ENCODE results near the gene PSTPIP2. TPM values are rescaled to one million over a fixed set of nuclear protein-coding genes. Genes with fewer than 3 reads are reported as not detected.

The PSTPIP2 gene
- total and polyA plus RNA-seq, 2 of the 4 experiments (the other 2 are of a cell fraction) = 10.4 to 12.4 TPM

DNA sequence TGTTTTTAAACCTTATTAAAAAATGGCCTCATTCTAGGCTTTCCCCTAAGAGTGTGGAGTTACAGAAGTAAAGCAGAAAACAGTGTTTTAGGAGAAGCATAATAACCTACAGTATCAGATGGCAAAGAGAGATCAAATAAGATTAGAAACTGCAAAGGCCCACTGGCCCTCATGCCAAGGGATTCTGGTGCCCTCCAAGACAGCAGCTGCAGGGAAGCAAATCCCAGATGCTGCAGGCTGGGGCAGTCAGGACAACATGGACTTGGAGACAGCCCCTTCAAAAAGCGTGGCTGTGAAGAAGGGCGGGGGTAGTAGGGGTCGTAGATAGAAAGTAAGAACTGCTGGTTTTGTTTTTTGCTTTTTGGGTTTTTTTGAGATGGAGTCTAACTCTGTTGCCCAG lies 76.6 kb downstream of the PSTPIP2 start:
- Histone ChIP-seq H3K4me3 (ENCODE audit: insufficient read depth, low read depth, low read length) (no peak overlapping the region), H2AFZ (replicated peaks; ENCODE audit: low read length, poor library complexity) (no peak overlapping the region), H3K18ac (ENCODE audit: low read depth, low read length) (no peak overlapping the region), H4K20me1 (ENCODE audit: insufficient read depth, low read length) (no peaks in the 10 kb centered on the region; the same call in 1 of the 2 replicates), H3K9ac (ENCODE audit: low read depth, low read length) (no peak overlapping the region), H2BK20ac (ENCODE audit: low read depth, low read length) (no peak overlapping the region), H3K23ac (ENCODE audit: low read depth, low read length) (no peak overlapping the region), H3K4ac (ENCODE audit: low read depth, low read length) (no peak overlapping the region), H3K56ac (ENCODE audit: extremely low read depth, insufficient read depth, low read length) (no peak overlapping the region), H3K9me1 (ENCODE audit: insufficient read depth, low read length) (0 out of 2 replicates have a peak, but pooled peaks cover 4% of the 10 kb centered on the region), H3K4me1 (ENCODE audit: control insufficient read depth, insufficient read depth, low read length) (peaks cover 4% of the 10 kb centered on the region), H3K79me1 (ENCODE audit: low read depth in 1 of 2, low read length in 2 of 2) (no peaks in the 10 kb centered on the region), H2AK5ac (ENCODE audit: low read depth, low read length) (no peak overlapping the region), H4K8ac (ENCODE audit: low read depth in 2 of 2, low read length in 2 of 2) (no peak overlapping the region), H2AK9ac (replicated peaks; ENCODE audit: low read depth, low read length, poor library complexity) (no peak overlapping the region), H2BK5ac (ENCODE audit: low read depth, low read length, poor library complexity, severe bottlenecking) (no peak overlapping the region), H3K14ac (replicated peaks; ENCODE audit: low read depth, low read length) (no peak overlapping the region), H4K91ac (ENCODE audit: insufficient read depth, low read depth, low read length) (no peak overlapping the region), H3K27me3 (ENCODE audit: control insufficient read depth, insufficient read depth, low read length) (no peaks in the 10 kb centered on the region), H2BK120ac (ENCODE audit: low read depth, low read length) (no peak overlapping the region), H2BK15ac (ENCODE audit: low read depth, low read length) (no peak overlapping the region), H3K4me2 (ENCODE audit: low read depth, low read length) (no peak overlapping the region), H4K5ac (ENCODE audit: low read depth, low read length) (no peak overlapping the region), H3K27ac (ENCODE audit: insufficient read depth, low read length) (no peak overlapping the region), H3K9me3 (ENCODE audit: control insufficient read depth, insufficient read depth, low read length) (no peaks in the 10 kb centered on the region), H3K36me3 (ENCODE audit: control insufficient read depth, insufficient read depth, low read length) (peaks cover 7% of the 10 kb centered on the region; the same call in 1 of the 2 replicates)
- no CpG with 5 or more reads among the region's 3 CpGs for WGBS, 2 experiments (ENCODE audit: extremely low coverage in 2 of 2, insufficient read length in 1 of 2)
- BruUV-seq (replicated peaks) = no TSS peak
- intact Hi-C loops (cut with micrococcal nuclease) (no loop called here), dilution Hi-C loops (cut with HindIII; ENCODE audit: low sequenced_read_pairs, unreplicated experiment) (no loop called here), in situ Hi-C loops (cut with MboI; ENCODE audit: low sequenced_read_pairs) (no loop called here)
- no peak for ATAC-seq (ENCODE audit: low read depth)
- ChIA-PET CTCF (no interaction called here), POLR2A (ENCODE audit: unreplicated experiment) (no interaction called here)
- no peak for TF ChIP-seq CTCF (conservative IDR thresholded peaks at IDR 0.05; ENCODE audit: low read depth, low read length)
- no peak for TF ChIP-seq MXI1 (IDR thresholded peaks at IDR 0.05; ENCODE audit: borderline replicate concordance, low read depth, low read length)
- DNase-seq = no peak

All from IMR-90 (cell line).